MCF 10A (cell line): ENCODE data around the gene IGFL2. TPM values are rescaled to one million over a fixed set of nuclear protein-coding genes. Genes with fewer than 3 reads are reported as not detected.
A peak's percentile ranks its signal among the peaks of the same experiment; 100 is the strongest.

Experiments used
- BruUV-seq: library from RNA; stranded (reverse); fragments of 400-500 nt; replicated peaks from 2 replicates; lab custom pipeline; 2021; lab: Mats Ljungman, UMichigan
- CTCF ChIA-PET: fragments of 300-600 bp; sonication (Branson Sonifier 250); formaldehyde crosslinking; extraction: SDS; loops from one replicate; lab custom pipeline; 2021; ENCODE audit warnings: antibody characterized with exemption, inconsistent platforms; lab: Yijun Ruan, JAX
- POLR2A ChIA-PET: fragments of 300-600, 350-650 bp; sonication (Branson Sonifier 250); formaldehyde crosslinking; extraction: SDS; loops from one replicate; lab custom pipeline; 2020; ENCODE audit warnings: antibody characterized with exemption, inconsistent platforms; lab: Yijun Ruan, JAX
- DNase-seq: peaks from one replicate; pipeline ENCODE4 v3.0.0-alpha.2; 2018; ENCODE audit not compliant: unreplicated experiment
- H3K27ac Mint-ChIP-seq: one replicate; pipeline ENCODE4 v1.8.0; 2022; ENCODE audit warnings: mild to moderate bottlenecking, low read depth, mixed read lengths; ENCODE audit not compliant: unreplicated experiment
- H3K27me3 Mint-ChIP-seq: one replicate; pipeline ENCODE4 v1.8.0; 2022; ENCODE audit warnings: mixed read lengths; ENCODE audit not compliant: insufficient read depth, unreplicated experiment
- H3K36me3 Mint-ChIP-seq: one replicate; pipeline ENCODE4 v1.8.0; 2022; ENCODE audit warnings: mild to moderate bottlenecking, moderate library complexity, mixed read lengths; ENCODE audit not compliant: insufficient read depth, unreplicated experiment
- H3K4me1 Mint-ChIP-seq: one replicate; pipeline ENCODE4 v1.8.0; 2022; ENCODE audit warnings: mixed read lengths; ENCODE audit not compliant: insufficient read depth, unreplicated experiment
- H3K4me3 Mint-ChIP-seq: one replicate; pipeline ENCODE4 v1.8.0; 2022; ENCODE audit warnings: mild to moderate bottlenecking, moderate library complexity, mixed read lengths; ENCODE audit not compliant: unreplicated experiment
- H3K9me3 Mint-ChIP-seq: one replicate; pipeline ENCODE4 v1.8.0; 2022; ENCODE audit warnings: mixed read lengths; ENCODE audit not compliant: unreplicated experiment
- CTCF ChIP-seq: fragments of 200-600 bp; IDR thresholded peaks from one replicate; pipeline ENCODE4 v1.8.0; 2022; ENCODE audit warnings: antibody characterized with exemption, mild to moderate bottlenecking; ENCODE audit not compliant: unreplicated experiment
- intact Hi-C: fragments of 100-400 bp; cut with micrococcal nuclease; formaldehyde crosslinking; loops from 2 replicates; pipeline ENCODE4 v1.14.1; 2022
- total RNA-seq: library from RNA; stranded (reverse); gene quantifications from 2 replicates; pipeline ENCODE4 v1.2.3, GENCODE V29; 2022

Gene IGFL2
- total RNA-seq, 1 experiment from 2014 or later, result 1.3 TPM

GRCh38 chr19:46147166-46147740 is 785 bp upstream of the IGFL2 start:
- Mint-ChIP-seq H3K36me3 (no peaks in the 10 kb centered on the region), H3K4me3 (no peak overlapping the region), H3K27me3 (no peaks in the 10 kb centered on the region), H3K9me3 (no peaks in the 10 kb centered on the region), H3K4me1 (peaks cover 32% of the 10 kb centered on the region), H3K27ac (no peak overlapping the region)
- no TSS peak for BruUV-seq
- no peak for TF ChIP-seq CTCF
- POLR2A ChIA-PET, result interaction anchor here (0.6 to 2.1 kb wide), 5 partner anchors 12 to 113 kb away, joined by 3 to 14 read pairs (median 4); no protein-coding TSS in a partner anchor
- intact Hi-C loops, result no loop called here
- CTCF ChIA-PET, result interaction anchor here (0.8 to 1.8 kb wide), 2 partner anchors 64 to 69 kb away, joined by 3 to 6 read pairs; no protein-coding TSS in a partner anchor
- DNase-seq, result no peak

DNA sequence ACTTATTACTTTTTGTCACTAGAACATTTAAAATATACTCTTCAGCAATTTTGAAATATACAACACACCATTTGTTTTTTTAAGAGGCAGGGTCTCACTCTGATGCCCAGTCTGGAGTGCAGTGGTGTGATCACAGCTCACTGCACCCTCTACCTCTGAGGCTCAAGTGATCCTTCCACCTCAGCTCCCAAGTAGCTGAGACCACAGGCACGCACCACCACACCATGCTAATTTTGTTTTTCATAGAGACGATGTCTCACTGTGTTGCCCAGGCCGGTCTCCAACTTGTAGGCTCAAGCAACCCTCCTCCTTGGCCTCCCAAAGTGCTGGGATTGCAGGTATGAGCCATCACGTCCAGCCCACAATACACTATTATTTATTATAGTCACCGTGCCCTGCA is 2.6 kb downstream of the IGFL2 start:
- intact Hi-C loops, result no loop called here
- H3K36me3 Mint-ChIP-seq, result no peaks in the 10 kb centered on the region
- ChIA-PET POLR2A (no interaction called here), CTCF (no interaction called here)
- no peaks in the 10 kb centered on the region for H3K9me3 Mint-ChIP-seq
- no peaks in the 10 kb centered on the region for H3K27me3 Mint-ChIP-seq
- TF ChIP-seq CTCF, result no peak
- no TSS peak for BruUV-seq
- H3K4me1 Mint-ChIP-seq, result peaks cover 24% of the 10 kb centered on the region
- no peak for DNase-seq
- H3K27ac Mint-ChIP-seq, result no peak overlapping the region
- no peak overlapping the region for H3K4me3 Mint-ChIP-seq

DNA sequence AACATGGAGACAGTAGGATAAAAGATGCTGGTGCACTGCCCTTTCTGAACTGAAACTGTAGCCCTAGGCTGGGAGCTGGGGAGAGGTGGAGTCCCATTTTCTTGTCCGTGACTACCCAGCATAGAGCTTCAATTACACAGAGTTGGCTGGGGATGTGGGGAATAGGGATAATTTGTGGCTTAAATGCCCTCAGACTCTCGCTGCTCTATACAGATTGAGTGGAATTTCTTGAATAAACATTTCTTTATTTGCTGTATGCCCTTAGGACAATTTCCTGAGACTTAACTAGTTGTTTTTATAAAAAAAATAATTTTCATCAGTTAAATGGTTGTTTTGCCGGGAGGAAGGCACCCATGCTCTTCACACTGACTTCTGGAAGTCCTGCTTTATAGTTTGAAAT is 7.2 kb downstream of the IGFL2 start:
- no peak overlapping the region for H3K4me3 Mint-ChIP-seq
- ChIA-PET POLR2A (interaction anchor here (0.8 to 0.9 kb wide), 2 partner anchors 34 to 90 kb away, joined by 3 read pairs; no protein-coding TSS in a partner anchor), CTCF (no interaction called here)
- no peak overlapping the region for H3K27ac Mint-ChIP-seq
- no peaks in the 10 kb centered on the region for H3K27me3 Mint-ChIP-seq
- no peaks in the 10 kb centered on the region for H3K9me3 Mint-ChIP-seq
- H3K36me3 Mint-ChIP-seq, result no peaks in the 10 kb centered on the region
- no peaks in the 10 kb centered on the region for H3K4me1 Mint-ChIP-seq
- no peak for DNase-seq
- no TSS peak for BruUV-seq
- TF ChIP-seq CTCF, result no peak
- intact Hi-C loops, result no loop called here

GRCh38 chr19:46159418-46160232 is 11.6 kb downstream of the IGFL2 start:
- H3K27me3 Mint-ChIP-seq, result no peaks in the 10 kb centered on the region
- peaks cover 15% of the 10 kb centered on the region for H3K36me3 Mint-ChIP-seq
- no peak for DNase-seq
- no TSS peak for BruUV-seq
- peak overlapping the region; percentile 16 for H3K27ac Mint-ChIP-seq
- H3K4me1 Mint-ChIP-seq, result no peaks in the 10 kb centered on the region
- CTCF ChIA-PET, result interaction anchor here (0.5 to 1.7 kb wide), 5 partner anchors 9 to 242 kb away, joined by 3 to 6 read pairs (median 4); partner anchors contain the start of gene IGFL2
- H3K4me3 Mint-ChIP-seq, result no peak overlapping the region
- intact Hi-C loops, result no loop called here
- H3K9me3 Mint-ChIP-seq, result peaks cover 22% of the 10 kb centered on the region
- no peak for TF ChIP-seq CTCF
- POLR2A ChIA-PET, result interaction anchor here (0.7 to 1.8 kb wide), 9 partner anchors 8 to 44 kb away, joined by 3 to 8 read pairs (median 4); partner anchors contain the start of gene IGFL2
